OCI-LY1 (cell line): ENCODE measurements around the gene TTLL5.

Experiments used
- CTCF ChIP-seq: fragments of 200-600 bp; sonication (generic), shearing (Covaris generic); IDR thresholded peaks from 2 replicates; pipeline ENCODE4 v1.5.1; 2017; ENCODE audit warnings: mild to moderate bottlenecking, antibody characterized with exemption, low read length, moderate library complexity, mixed read lengths
- EZH2 ChIP-seq: fragments of 200-600 bp; sonication (generic), shearing (Covaris generic); IDR thresholded peaks from 2 replicates; pipeline ENCODE4 v1.8.0; 2017; ENCODE audit warnings: borderline replicate concordance, mixed run types, mild to moderate bottlenecking, antibody characterized with exemption, low read length, moderate library complexity, mixed read lengths

- TF ChIP-seq CTCF: no peak
- TF ChIP-seq EZH2: no peak
These were observed 285.7 kb downstream of the TTLL5 start for GRCh38 chr14:75946785-75947184.
